IMR-90 (cell line): ENCODE data around the gene CSRNP3. TPM values are rescaled to one million over a fixed set of nuclear protein-coding genes. Genes with fewer than 3 reads are reported as not detected.

Source experiments
- ATAC-seq: fragments of 200-7000 bp; cut with Tn5 transposase; 2 replicates; pipeline ENCODE4 v1.9.1; 2020; ENCODE audit warnings: low read depth, mild to moderate bottlenecking, moderate library complexity
- BruUV-seq: library from RNA; stranded (reverse); fragments of 400-500 nt; replicated peaks from 2 replicates; lab custom pipeline; 2021; lab: Mats Ljungman, UMichigan
- CTCF ChIA-PET: fragments of 300-600 bp; formaldehyde crosslinking; extraction: SDS; loops from one replicate; lab custom pipeline; 2021; ENCODE audit warnings: antibody characterized with exemption; lab: Yijun Ruan, JAX
- POLR2A ChIA-PET: fragments of 300-600 bp; sonication (Branson Sonifier 250); formaldehyde crosslinking; loops from one replicate; lab custom pipeline; 2022; ENCODE audit warnings: antibody characterized with exemption; ENCODE audit not compliant: unreplicated experiment; lab: Charles Lee
- DNase-seq: peaks from one replicate; pipeline ENCODE4 v3.0.0; 2013
- H2AFZ ChIP-seq: replicated peaks from 2 replicates; pipeline ENCODE3; 2013; ENCODE audit warnings: low read length, mild to moderate bottlenecking; ENCODE audit not compliant: poor library complexity
- H2AK5ac ChIP-seq: 2 replicates; pipeline ENCODE4 v1.6.1; 2013; ENCODE audit warnings: low read depth, low read length, inconsistent platforms
- H2AK9ac ChIP-seq: replicated peaks from 2 replicates; pipeline ENCODE3; 2013; ENCODE audit warnings: mild to moderate bottlenecking, low read depth, low read length, moderate library complexity; ENCODE audit not compliant: poor library complexity
- H2BK120ac ChIP-seq: 2 replicates; pipeline ENCODE4 v1.6.1; 2013; ENCODE audit warnings: low read depth, low read length, inconsistent platforms
- H2BK15ac ChIP-seq: 3 replicates; pipeline ENCODE4 v1.6.1; 2013; ENCODE audit warnings: low read depth, low read length, inconsistent platforms
- H2BK20ac ChIP-seq: 2 replicates; pipeline ENCODE4 v1.6.1; 2013; ENCODE audit warnings: low read depth, mild to moderate bottlenecking, inconsistent platforms, low read length, moderate library complexity
- H2BK5ac ChIP-seq: 2 replicates; pipeline ENCODE4 v1.6.1; 2013; ENCODE audit warnings: mild to moderate bottlenecking, low read depth, low read length, inconsistent platforms; ENCODE audit not compliant: poor library complexity, severe bottlenecking
- H3K14ac ChIP-seq: replicated peaks from 2 replicates; pipeline ENCODE4 v1.6.1; 2013; ENCODE audit warnings: low read depth, low read length, inconsistent platforms
- H3K18ac ChIP-seq: 2 replicates; pipeline ENCODE4 v1.6.1; 2013; ENCODE audit warnings: low read depth, low read length, control low read depth
- H3K23ac ChIP-seq: 2 replicates; pipeline ENCODE4 v1.6.1; 2013; ENCODE audit warnings: low read depth, low read length, inconsistent platforms
- H3K27ac ChIP-seq: 2 replicates; pipeline ENCODE4 v1.5.1; 2013; ENCODE audit warnings: mild to moderate bottlenecking, control low read depth, low read length; ENCODE audit not compliant: insufficient read depth
- H3K27me3 ChIP-seq: 2 replicates; pipeline ENCODE4 v1.6.1; 2013; ENCODE audit warnings: low read length; ENCODE audit not compliant: control insufficient read depth, insufficient read depth
- H3K36me3 ChIP-seq: 2 replicates; pipeline ENCODE4 v1.6.1; 2013; ENCODE audit warnings: low read length, mixed read lengths; ENCODE audit not compliant: control insufficient read depth, insufficient read depth
- H3K4ac ChIP-seq: 2 replicates; pipeline ENCODE4 v1.6.1; 2013; ENCODE audit warnings: low read depth, low read length, inconsistent platforms
- H3K4me1 ChIP-seq: 2 replicates; pipeline ENCODE4 v1.6.1; 2013; ENCODE audit warnings: low read length, mixed read lengths; ENCODE audit not compliant: control insufficient read depth, insufficient read depth
- H3K4me2 ChIP-seq: 2 replicates; pipeline ENCODE4 v1.6.1; 2013; ENCODE audit warnings: low read depth, mild to moderate bottlenecking, control low read depth, low read length, moderate library complexity
- H3K4me3 ChIP-seq: 2 replicates; pipeline ENCODE4 v1.5.1; 2013; ENCODE audit warnings: low read depth, mild to moderate bottlenecking, control low read depth, low read length, moderate library complexity; ENCODE audit not compliant: insufficient read depth
- H3K56ac ChIP-seq: 2 replicates; pipeline ENCODE4 v1.6.1; 2013; ENCODE audit warnings: low read length, inconsistent platforms; ENCODE audit not compliant: insufficient read depth; ENCODE audit errors: extremely low read depth
- H3K79me1 ChIP-seq, 2 experiments: 2 replicates each; pipeline ENCODE4 v1.6.1; 2013; ENCODE audit warnings: low read length in 2 of 2, inconsistent platforms in 1 of 2, low read depth in 1 of 2
- H3K9ac ChIP-seq: 2 replicates; pipeline ENCODE4 v1.6.1; 2013; ENCODE audit warnings: low read depth, low read length, control low read depth
- H3K9me1 ChIP-seq: 2 replicates; pipeline ENCODE4 v1.6.1; 2013; ENCODE audit warnings: low read length, inconsistent platforms; ENCODE audit not compliant: insufficient read depth
- H3K9me3 ChIP-seq: 2 replicates; pipeline ENCODE4 v1.6.1; 2013; ENCODE audit warnings: low read length; ENCODE audit not compliant: control insufficient read depth, insufficient read depth
- H4K20me1 ChIP-seq: 2 replicates; pipeline ENCODE4 v1.6.1; 2013; ENCODE audit warnings: low read length, inconsistent platforms; ENCODE audit not compliant: insufficient read depth
- H4K5ac ChIP-seq: 2 replicates; pipeline ENCODE4 v1.6.1; 2013; ENCODE audit warnings: mild to moderate bottlenecking, low read depth, low read length, control low read depth
- H4K8ac ChIP-seq, 2 experiments: 2 replicates each; pipeline ENCODE4 v1.6.1; 2013; ENCODE audit warnings: low read depth in 2 of 2, low read length in 2 of 2, control low read depth in 1 of 2, inconsistent platforms in 1 of 2
- H4K91ac ChIP-seq: 2 replicates; pipeline ENCODE4 v1.6.1; 2013; ENCODE audit warnings: low read depth, low read length, inconsistent platforms; ENCODE audit not compliant: insufficient read depth
- BHLHE40 ChIP-seq: fragments of 150-350 bp; IDR thresholded peaks from 2 replicates; pipeline ENCODE4 v1.6.1; 2016; ENCODE audit warnings: mild to moderate bottlenecking, low read depth, low read length
- CEBPB ChIP-seq: IDR thresholded peaks from 2 replicates; pipeline ENCODE4 v1.6.1; 2012; ENCODE audit warnings: low read depth, low read length, improper control_type of control experiment
- CHD1 ChIP-seq: IDR thresholded peaks from 2 replicates; pipeline ENCODE4 v1.6.1; 2012; ENCODE audit warnings: low read depth, low read length, improper control_type of control experiment
- FOS ChIP-seq: fragments of 150-350 bp; IDR thresholded peaks from 2 replicates; pipeline ENCODE4 v1.6.1; 2016; ENCODE audit warnings: low read depth, low read length
- MAFK ChIP-seq: IDR thresholded peaks from 2 replicates; pipeline ENCODE4 v1.6.1; 2012; ENCODE audit warnings: low read depth, low read length, improper control_type of control experiment
- MAZ ChIP-seq: IDR thresholded peaks from 2 replicates; pipeline ENCODE4 v1.6.1; 2012; ENCODE audit warnings: low read depth, mild to moderate bottlenecking, low read length, improper control_type of control experiment, moderate library complexity, borderline replicate concordance
- MXI1 ChIP-seq: IDR thresholded peaks from 2 replicates; pipeline ENCODE4 v1.6.1; 2012; ENCODE audit warnings: low read depth, mild to moderate bottlenecking, low read length, moderate library complexity, borderline replicate concordance
- NFE2L2 ChIP-seq: fragments of 150-350 bp; IDR thresholded peaks from 2 replicates; pipeline ENCODE4 v1.6.1; 2016; ENCODE audit warnings: low read depth, mild to moderate bottlenecking, low read length
- POLR2A ChIP-seq: IDR thresholded peaks from 2 replicates; pipeline ENCODE4 v1.6.1; 2012; ENCODE audit warnings: mild to moderate bottlenecking, low read depth, low read length
- RAD21 ChIP-seq: IDR thresholded peaks from 2 replicates; pipeline ENCODE4 v1.6.1; 2012; ENCODE audit warnings: low read length, improper control_type of control experiment
- RFX5 ChIP-seq: IDR thresholded peaks from 2 replicates; pipeline ENCODE4 v1.8.0; 2012; ENCODE audit warnings: low read depth, mild to moderate bottlenecking, low read length, moderate library complexity
- SMC3 ChIP-seq: fragments of 150-350 bp; IDR thresholded peaks from 2 replicates; pipeline ENCODE4 v1.6.1; 2016; ENCODE audit warnings: low read depth, mild to moderate bottlenecking, antibody characterized with exemption, low read length, moderate library complexity
- dilution Hi-C: fragments of 300-500 bp; cut with HindIII; formaldehyde crosslinking; loops from one replicate; pipeline ENCODE4 v1.14.3; 2018; ENCODE audit warnings: low sequenced_read_pairs; ENCODE audit not compliant: unreplicated experiment
- in situ Hi-C: fragments of 300-500 bp; cut with MboI; formaldehyde crosslinking; loops from 3 replicates; pipeline ENCODE4 v1.14.3; 2019; ENCODE audit warnings: low sequenced_read_pairs, inconsistent platforms, mixed read lengths
- intact Hi-C: fragments of 100-400 bp; cut with micrococcal nuclease; formaldehyde crosslinking; loops from 2 replicates; pipeline ENCODE4 v1.10.0; 2022
- polyA plus RNA-seq, 3 experiments: library from polyadenylated mRNA; depleted of rRNA; stranded (reverse); fragments of >200 nt; gene quantifications; 2 replicates each; pipeline ENCODE4 v1.2.3, GENCODE V29; 2012; ENCODE audit warnings: low replicate concordance in 1 of 3
- total RNA-seq: library from RNA; depleted of rRNA; stranded (reverse); fragments of >200 nt; gene quantifications from 2 replicates; pipeline ENCODE4 v1.2.3, GENCODE V29; 2012
- TF ChIP-seq, protein P1 (sequence below): conservative IDR thresholded peaks from 2 replicates; pipeline ENCODE4 v1.5.1; 2012; ENCODE audit warnings: mild to moderate bottlenecking, low read depth, low read length, improper control_type of control experiment
- TF ChIP-seq, protein P2 (sequence below): fragments of 150-350 bp; IDR thresholded peaks from 2 replicates; pipeline ENCODE4 v1.6.1; 2016; ENCODE audit warnings: low read depth, mild to moderate bottlenecking, low read length, moderate library complexity, borderline replicate concordance
- TF ChIP-seq, protein P3 (sequence below): fragments of 150-350 bp; IDR thresholded peaks from 2 replicates; pipeline ENCODE4 v1.6.1; 2017; ENCODE audit warnings: mild to moderate bottlenecking, antibody characterized with exemption, low read length, low read depth

Gene CSRNP3
- total and polyA plus RNA-seq, 2 of the 4 experiments (the other 2 are of a cell fraction) = 0.21 to 0.72 TPM

DNA sequence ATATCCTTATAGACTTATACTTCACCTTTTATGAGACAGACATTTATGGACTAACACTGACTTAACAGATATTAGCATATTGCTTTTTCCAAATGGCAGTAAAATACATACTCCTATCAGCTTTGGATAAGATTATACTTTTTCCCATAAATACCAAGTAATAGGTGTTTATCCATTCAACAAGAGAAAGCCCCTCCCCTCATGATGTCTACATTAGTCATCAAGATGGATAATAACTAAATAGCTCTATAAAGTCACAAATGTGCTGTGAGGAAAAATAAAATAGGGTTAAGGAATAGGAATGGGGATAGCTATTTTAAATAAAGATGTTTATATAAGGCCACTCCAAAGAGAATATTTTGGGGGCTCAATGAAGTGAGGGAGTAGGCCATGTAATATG is 39.4 kb downstream of the CSRNP3 start:
- no peak overlapping the region for H2BK20ac ChIP-seq
- H3K27me3 ChIP-seq = no peaks in the 10 kb centered on the region
- ChIA-PET POLR2A (no interaction called here), CTCF (interaction anchor here (0.6 to 1.1 kb wide), 2 partner anchors 10 to 301 kb away, joined by 3 read pairs; no protein-coding TSS in a partner anchor)
- no peaks in the 10 kb centered on the region for H3K9me1 ChIP-seq
- H2BK5ac ChIP-seq = no peak overlapping the region
- H3K23ac ChIP-seq = no peak overlapping the region
- H2AFZ ChIP-seq = no peak overlapping the region
- no peak overlapping the region for H2AK5ac ChIP-seq
- dilution Hi-C loops (no loop called here), in situ Hi-C loops (no loop called here), intact Hi-C loops (no loop called here)
- no peak for ATAC-seq
- H3K14ac ChIP-seq = no peak overlapping the region
- H3K4ac ChIP-seq = no peak overlapping the region
- no peak overlapping the region for H3K27ac ChIP-seq
- H3K4me3 ChIP-seq = no peak overlapping the region
- H3K9ac ChIP-seq = no peak overlapping the region
- H3K9me3 ChIP-seq = no peaks in the 10 kb centered on the region
- TF ChIP-seq SMC3 = no peak
- TF ChIP-seq NFE2L2 = no peak
- TF ChIP-seq MAFK = no peak
- no peak for TF ChIP-seq POLR2A
- no peak for TF ChIP-seq MAZ
- TF ChIP-seq, protein P1, sequence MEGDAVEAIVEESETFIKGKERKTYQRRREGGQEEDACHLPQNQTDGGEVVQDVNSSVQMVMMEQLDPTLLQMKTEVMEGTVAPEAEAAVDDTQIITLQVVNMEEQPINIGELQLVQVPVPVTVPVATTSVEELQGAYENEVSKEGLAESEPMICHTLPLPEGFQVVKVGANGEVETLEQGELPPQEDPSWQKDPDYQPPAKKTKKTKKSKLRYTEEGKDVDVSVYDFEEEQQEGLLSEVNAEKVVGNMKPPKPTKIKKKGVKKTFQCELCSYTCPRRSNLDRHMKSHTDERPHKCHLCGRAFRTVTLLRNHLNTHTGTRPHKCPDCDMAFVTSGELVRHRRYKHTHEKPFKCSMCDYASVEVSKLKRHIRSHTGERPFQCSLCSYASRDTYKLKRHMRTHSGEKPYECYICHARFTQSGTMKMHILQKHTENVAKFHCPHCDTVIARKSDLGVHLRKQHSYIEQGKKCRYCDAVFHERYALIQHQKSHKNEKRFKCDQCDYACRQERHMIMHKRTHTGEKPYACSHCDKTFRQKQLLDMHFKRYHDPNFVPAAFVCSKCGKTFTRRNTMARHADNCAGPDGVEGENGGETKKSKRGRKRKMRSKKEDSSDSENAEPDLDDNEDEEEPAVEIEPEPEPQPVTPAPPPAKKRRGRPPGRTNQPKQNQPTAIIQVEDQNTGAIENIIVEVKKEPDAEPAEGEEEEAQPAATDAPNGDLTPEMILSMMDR = no peak
- no peak for TF ChIP-seq RAD21
- TF ChIP-seq, protein P2, sequence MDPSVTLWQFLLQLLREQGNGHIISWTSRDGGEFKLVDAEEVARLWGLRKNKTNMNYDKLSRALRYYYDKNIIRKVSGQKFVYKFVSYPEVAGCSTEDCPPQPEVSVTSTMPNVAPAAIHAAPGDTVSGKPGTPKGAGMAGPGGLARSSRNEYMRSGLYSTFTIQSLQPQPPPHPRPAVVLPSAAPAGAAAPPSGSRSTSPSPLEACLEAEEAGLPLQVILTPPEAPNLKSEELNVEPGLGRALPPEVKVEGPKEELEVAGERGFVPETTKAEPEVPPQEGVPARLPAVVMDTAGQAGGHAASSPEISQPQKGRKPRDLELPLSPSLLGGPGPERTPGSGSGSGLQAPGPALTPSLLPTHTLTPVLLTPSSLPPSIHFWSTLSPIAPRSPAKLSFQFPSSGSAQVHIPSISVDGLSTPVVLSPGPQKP = no peak
- no peak for TF ChIP-seq FOS
- TF ChIP-seq CEBPB = no peak
- no peak for TF ChIP-seq MXI1
- TF ChIP-seq RFX5 = no peak
- no peak for TF ChIP-seq BHLHE40
- TF ChIP-seq, protein P3, sequence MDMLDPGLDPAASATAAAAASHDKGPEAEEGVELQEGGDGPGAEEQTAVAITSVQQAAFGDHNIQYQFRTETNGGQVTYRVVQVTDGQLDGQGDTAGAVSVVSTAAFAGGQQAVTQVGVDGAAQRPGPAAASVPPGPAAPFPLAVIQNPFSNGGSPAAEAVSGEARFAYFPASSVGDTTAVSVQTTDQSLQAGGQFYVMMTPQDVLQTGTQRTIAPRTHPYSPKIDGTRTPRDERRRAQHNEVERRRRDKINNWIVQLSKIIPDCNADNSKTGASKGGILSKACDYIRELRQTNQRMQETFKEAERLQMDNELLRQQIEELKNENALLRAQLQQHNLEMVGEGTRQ = no peak
- no peak for TF ChIP-seq CHD1
- no peak overlapping the region for H4K5ac ChIP-seq
- no peaks in the 10 kb centered on the region for H3K4me1 ChIP-seq
- no peak overlapping the region for H4K8ac ChIP-seq
- no peaks in the 10 kb centered on the region for H3K79me1 ChIP-seq
- H2AK9ac ChIP-seq = no peak overlapping the region
- no peak overlapping the region for H2BK120ac ChIP-seq
- no TSS peak for BruUV-seq
- H4K20me1 ChIP-seq = no peaks in the 10 kb centered on the region
- H2BK15ac ChIP-seq = no peak overlapping the region
- DNase-seq = no peak
- H3K4me2 ChIP-seq = no peak overlapping the region
- H4K91ac ChIP-seq = no peak overlapping the region
- H3K36me3 ChIP-seq = no peaks in the 10 kb centered on the region
- H3K18ac ChIP-seq = no peak overlapping the region
- no peak overlapping the region for H3K56ac ChIP-seq
